ENCODE results near the gene PTPN2.
"Not testable (repeated sequence)": the region's sequence is repeated elsewhere in the genome, so short reads cannot be mapped to it uniquely, and the experiment has no call there.

PTPN2 gene

GRCh38 chr18:12883684-12884405 lies at the start of gene PTPN2:
PTPN2 (minus strand) TSS chr18:12884237; CDS start chr18:12884141, 96 bp downstream.
- peak; percentile 96 for DNase-seq (ENCODE audit: low spot score)

- DNase-seq (ENCODE audit: low spot score): no peak
Observed at GRCh38 chr18:12933327-12933726, 49.3 kb upstream of the PTPN2 start.

GRCh38 chr18:12930908-12931307 lies 46.9 kb upstream of the PTPN2 start:
- DNase-seq (ENCODE audit: low spot score): no peak

GRCh38 chr18:12930376-12930775 lies 46.3 kb upstream of the PTPN2 start:
- no peak for DNase-seq (ENCODE audit: low spot score)

GRCh38 chr18:12929477-12930083 lies 45.5 kb upstream of the PTPN2 start:
- no peak for DNase-seq (ENCODE audit: low spot score)

GRCh38 chr18:12928641-12929040 lies 44.6 kb upstream of the PTPN2 start:
- no peak for DNase-seq (ENCODE audit: low spot score)

- DNase-seq (ENCODE audit: low spot score): no peak
Observed at GRCh38 chr18:12928206-12928605, 44.2 kb upstream of the PTPN2 start.

- DNase-seq (ENCODE audit: low spot score): no peak
Observed at GRCh38 chr18:12924616-12925015, 40.6 kb upstream of the PTPN2 start.

- no peak for DNase-seq (ENCODE audit: low spot score)
Observed at GRCh38 chr18:12922266-12922665, 38.2 kb upstream of the PTPN2 start.

- DNase-seq (ENCODE audit: low spot score): no peak
Observed at GRCh38 chr18:12921178-12921577, 37.1 kb upstream of the PTPN2 start.

GRCh38 chr18:12911929-12912703 lies 28.1 kb upstream of the PTPN2 start:
- DNase-seq (ENCODE audit: low spot score): no peak

GRCh38 chr18:12911025-12911928 lies 27.2 kb upstream of the PTPN2 start:
- DNase-seq (ENCODE audit: low spot score): no peak

GRCh38 chr18:12908706-12909105 lies 24.7 kb upstream of the PTPN2 start:
- DNase-seq (ENCODE audit: low spot score): no peak

- no peak for DNase-seq (ENCODE audit: low spot score)
Observed at GRCh38 chr18:12907258-12907925, 23.4 kb upstream of the PTPN2 start.

GRCh38 chr18:12906773-12907172 lies 22.7 kb upstream of the PTPN2 start:
- no peak for DNase-seq (ENCODE audit: low spot score)

- DNase-seq (ENCODE audit: low spot score): no peak
Observed at GRCh38 chr18:12906119-12906518, 22.1 kb upstream of the PTPN2 start.

- DNase-seq (ENCODE audit: low spot score): no peak
Observed at GRCh38 chr18:12904012-12904516, 20.0 kb upstream of the PTPN2 start.

- not testable (repeated sequence) for DNase-seq (ENCODE audit: low spot score)
Observed at GRCh38 chr18:12901208-12901607, 17.2 kb upstream of the PTPN2 start.

GRCh38 chr18:12896784-12897333 lies 12.8 kb upstream of the PTPN2 start:
- not testable (repeated sequence) for DNase-seq (ENCODE audit: low spot score)

- DNase-seq (ENCODE audit: low spot score): no peak
Observed at GRCh38 chr18:12895626-12896025, 11.6 kb upstream of the PTPN2 start.

- DNase-seq (ENCODE audit: low spot score): no peak
Observed at GRCh38 chr18:12895014-12895413, 11.0 kb upstream of the PTPN2 start.
